SK-N-MC (cell line): ENCODE data around the gene POFUT1.

Experiments
- EZH2 ChIP-seq: fragments of 200-600 bp; sonication (generic); IDR thresholded peaks from one replicate; pipeline ENCODE4 v1.6.1; 2017; ENCODE audit warnings: antibody characterized with exemption
- FOXP2 ChIP-seq: optimal IDR thresholded peaks from 2 replicates; pipeline ENCODE3; 2011; ENCODE audit warnings: mild to moderate bottlenecking, moderate library complexity; ENCODE audit not compliant: insufficient read depth; ENCODE audit errors: extremely low read length, control extremely low read depth
- POLR2AphosphoS5 ChIP-seq: IDR thresholded peaks from 2 replicates; pipeline ENCODE4 v1.6.1; 2012; ENCODE audit warnings: mild to moderate bottlenecking, low read depth, low read length, borderline replicate concordance

DNA sequence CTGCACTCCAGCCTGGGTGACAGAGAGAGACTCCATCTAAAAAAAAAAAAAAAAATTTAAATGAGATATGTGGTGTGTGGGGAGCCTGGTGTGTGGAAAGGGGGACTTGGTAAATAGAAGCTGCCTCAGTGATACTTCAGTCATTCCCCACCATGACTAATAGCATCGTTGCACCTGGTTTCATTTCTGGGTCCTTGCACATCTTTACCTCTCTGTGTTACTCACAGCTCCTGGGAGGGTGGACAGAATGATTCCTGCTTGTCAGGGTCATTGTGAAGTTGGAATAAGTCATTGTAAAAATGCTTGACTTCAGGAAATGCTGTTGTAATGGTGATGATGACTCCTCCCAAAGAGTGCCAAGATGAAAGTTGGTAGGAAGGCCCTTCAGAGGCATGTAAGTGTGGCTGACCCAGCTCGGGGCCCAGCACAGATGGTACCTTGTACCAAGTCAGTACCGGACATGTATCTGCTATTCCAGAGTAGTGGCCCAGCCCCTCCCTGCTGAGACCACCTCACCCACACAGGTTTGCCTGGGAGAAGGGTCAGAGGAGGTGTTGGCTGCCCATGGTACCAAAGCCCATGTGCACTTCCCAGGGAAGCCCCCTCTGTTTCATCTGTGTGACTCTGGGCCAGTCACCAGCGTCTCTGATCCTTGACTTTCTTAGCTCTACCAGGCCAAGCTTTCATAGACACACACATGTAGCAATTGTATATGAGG is 48.6 kb upstream of the POFUT1 start:
- TF ChIP-seq EZH2 (no peak), POLR2AphosphoS5 (no peak), FOXP2 (no peak)
